Mesothelial cell of epicardium (in vitro differentiated cells): ENCODE measurements around the gene HOMER2. TPM values are rescaled to one million over a fixed set of nuclear protein-coding genes. Genes with fewer than 3 reads are reported as not detected.
"Not testable (repeated sequence)": the region's sequence is repeated elsewhere in the genome, so short reads cannot be mapped to it uniquely, and the experiment has no call there.

Source experiments
- DNase-seq, 2 experiments: peaks; one replicate each; pipeline ENCODE4 v3.0.0; 2021; ENCODE audit warnings: low spot score in 2 of 2; ENCODE audit not compliant: unreplicated experiment in 2 of 2
- H3K27ac Mint-ChIP-seq: 2 replicates; pipeline ENCODE4 v1.8.0; 2021; ENCODE audit warnings: mixed read lengths
- H3K27me3 Mint-ChIP-seq: 2 replicates; pipeline ENCODE4 v1.8.0; 2021; ENCODE audit warnings: low read depth, mixed read lengths
- H3K36me3 Mint-ChIP-seq: 2 replicates; pipeline ENCODE4 v1.8.0; 2021; ENCODE audit warnings: mixed read lengths
- H3K4me1 Mint-ChIP-seq: 2 replicates; pipeline ENCODE4 v1.8.0; 2021; ENCODE audit warnings: mixed read lengths
- H3K4me3 Mint-ChIP-seq: 2 replicates; pipeline ENCODE4 v1.8.0; 2021; ENCODE audit warnings: mild to moderate bottlenecking, moderate library complexity, mixed read lengths
- H3K9me3 Mint-ChIP-seq: 2 replicates; pipeline ENCODE4 v1.8.0; 2021; ENCODE audit warnings: mixed read lengths
- total RNA-seq: library from RNA; stranded (reverse); gene quantifications from 3 replicates; pipeline ENCODE4 v1.2.1, GENCODE V29; 2021
- TF ChIP-seq, protein P1 (sequence below): fragments of 200-600 bp; sonication (generic); IDR thresholded peaks from one replicate; pipeline ENCODE4 v1.5.0; 2021; ENCODE audit warnings: antibody characterized with exemption; ENCODE audit not compliant: unreplicated experiment

HOMER2 gene
- total RNA-seq, 1 donor from 2014 or later: 15.9 TPM

DNA sequence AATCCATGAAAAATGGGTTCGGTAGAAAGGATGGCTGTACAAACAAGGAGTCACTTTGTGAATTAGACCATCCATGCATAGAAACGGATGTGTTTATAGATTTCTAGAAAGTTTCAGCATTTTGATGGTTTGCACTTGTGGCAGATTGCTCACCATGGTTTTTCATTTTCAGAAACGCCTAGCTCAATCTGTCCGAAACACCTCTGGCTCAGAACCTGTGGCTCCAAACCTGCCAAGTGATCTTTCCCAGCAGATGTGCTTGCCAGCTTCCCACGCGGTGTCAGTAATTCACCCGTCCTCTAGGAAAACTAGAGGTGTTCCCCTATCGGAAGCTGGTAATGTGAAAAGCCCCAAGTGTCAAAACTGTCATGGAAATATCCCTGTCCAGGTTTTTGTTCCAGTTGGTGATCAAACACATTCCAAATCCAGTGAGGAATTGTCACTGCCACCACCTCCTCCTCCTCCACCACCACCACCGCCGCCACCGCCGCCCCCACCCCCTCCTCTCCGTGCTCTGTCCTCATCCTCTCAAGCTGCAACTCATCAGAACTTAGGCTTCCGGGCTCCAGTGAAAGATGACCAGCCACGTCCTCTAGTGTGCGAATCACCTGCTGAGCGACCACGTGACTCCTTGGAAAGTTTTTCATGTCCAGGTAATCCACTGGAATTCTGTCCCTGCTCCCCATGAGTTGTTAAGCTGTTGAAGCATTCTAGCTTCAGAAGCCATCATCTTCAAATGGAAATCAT is 121.9 kb downstream of the HOMER2 start:
- peaks cover 49% of the 10 kb centered on the region for H3K36me3 Mint-ChIP-seq
- TF ChIP-seq, protein P1, sequence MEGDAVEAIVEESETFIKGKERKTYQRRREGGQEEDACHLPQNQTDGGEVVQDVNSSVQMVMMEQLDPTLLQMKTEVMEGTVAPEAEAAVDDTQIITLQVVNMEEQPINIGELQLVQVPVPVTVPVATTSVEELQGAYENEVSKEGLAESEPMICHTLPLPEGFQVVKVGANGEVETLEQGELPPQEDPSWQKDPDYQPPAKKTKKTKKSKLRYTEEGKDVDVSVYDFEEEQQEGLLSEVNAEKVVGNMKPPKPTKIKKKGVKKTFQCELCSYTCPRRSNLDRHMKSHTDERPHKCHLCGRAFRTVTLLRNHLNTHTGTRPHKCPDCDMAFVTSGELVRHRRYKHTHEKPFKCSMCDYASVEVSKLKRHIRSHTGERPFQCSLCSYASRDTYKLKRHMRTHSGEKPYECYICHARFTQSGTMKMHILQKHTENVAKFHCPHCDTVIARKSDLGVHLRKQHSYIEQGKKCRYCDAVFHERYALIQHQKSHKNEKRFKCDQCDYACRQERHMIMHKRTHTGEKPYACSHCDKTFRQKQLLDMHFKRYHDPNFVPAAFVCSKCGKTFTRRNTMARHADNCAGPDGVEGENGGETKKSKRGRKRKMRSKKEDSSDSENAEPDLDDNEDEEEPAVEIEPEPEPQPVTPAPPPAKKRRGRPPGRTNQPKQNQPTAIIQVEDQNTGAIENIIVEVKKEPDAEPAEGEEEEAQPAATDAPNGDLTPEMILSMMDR: no peak

DNA sequence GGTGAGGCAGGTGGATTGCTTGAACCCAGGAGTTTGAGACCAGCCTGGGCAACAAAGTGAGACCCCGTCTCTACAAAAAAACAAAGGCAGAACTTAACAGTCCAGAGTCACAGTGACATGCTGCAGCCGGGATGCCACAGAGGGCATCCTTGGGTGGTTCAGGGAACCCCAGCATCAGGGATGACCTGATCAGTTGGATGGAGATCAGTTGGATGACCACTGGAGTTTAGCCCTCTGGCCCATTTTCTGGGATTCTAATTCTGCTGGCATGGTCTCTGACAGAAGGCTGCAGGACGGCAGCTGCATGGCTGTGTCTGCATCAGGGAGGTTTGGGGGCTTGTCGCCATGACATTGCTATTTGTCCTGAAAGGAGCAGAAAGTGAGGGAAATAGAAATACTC is 123.3 kb downstream of the HOMER2 start:
- Mint-ChIP-seq H3K36me3 (peaks cover 42% of the 10 kb centered on the region), H3K9me3 (no peaks in the 10 kb centered on the region), H3K4me1 (no peaks in the 10 kb centered on the region), H3K4me3 (no peak overlapping the region), H3K27ac (no peak overlapping the region), H3K27me3 (no peaks in the 10 kb centered on the region)
- no peak for DNase-seq
- TF ChIP-seq, protein P1: no peak

More for the DNA sequence above, 121.9 kb downstream of the HOMER2 start:
- no peak for DNase-seq
- Mint-ChIP-seq H3K27me3 (no peaks in the 10 kb centered on the region), H3K4me1 (no peaks in the 10 kb centered on the region), H3K27ac (no peak overlapping the region), H3K4me3 (no peak overlapping the region), H3K9me3 (no peaks in the 10 kb centered on the region)

DNA sequence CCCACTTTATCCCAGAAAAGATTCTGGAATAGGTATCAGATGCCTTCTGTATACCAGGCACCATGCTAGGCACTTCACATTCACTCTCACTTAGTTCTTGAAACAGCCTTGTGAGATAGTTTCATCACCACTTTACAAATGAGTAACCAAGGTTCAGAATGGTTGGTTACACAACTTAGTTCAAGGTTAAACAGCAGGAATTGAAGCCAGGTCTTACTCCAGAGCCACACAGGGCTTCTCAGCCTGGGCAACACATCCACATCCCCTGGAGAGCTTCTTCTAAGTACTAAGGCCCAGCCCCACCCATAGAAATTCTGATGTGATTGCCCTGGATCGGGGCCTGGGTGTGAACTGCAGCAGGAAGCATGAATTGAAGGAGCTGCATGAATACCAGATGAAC is 124.4 kb downstream of the HOMER2 start:
- Mint-ChIP-seq H3K36me3 (peaks cover 38% of the 10 kb centered on the region), H3K4me3 (no peak overlapping the region), H3K4me1 (no peaks in the 10 kb centered on the region), H3K9me3 (no peaks in the 10 kb centered on the region), H3K27ac (no peak overlapping the region), H3K27me3 (no peaks in the 10 kb centered on the region)
- TF ChIP-seq, protein P1: no peak
- DNase-seq: no peak

DNA sequence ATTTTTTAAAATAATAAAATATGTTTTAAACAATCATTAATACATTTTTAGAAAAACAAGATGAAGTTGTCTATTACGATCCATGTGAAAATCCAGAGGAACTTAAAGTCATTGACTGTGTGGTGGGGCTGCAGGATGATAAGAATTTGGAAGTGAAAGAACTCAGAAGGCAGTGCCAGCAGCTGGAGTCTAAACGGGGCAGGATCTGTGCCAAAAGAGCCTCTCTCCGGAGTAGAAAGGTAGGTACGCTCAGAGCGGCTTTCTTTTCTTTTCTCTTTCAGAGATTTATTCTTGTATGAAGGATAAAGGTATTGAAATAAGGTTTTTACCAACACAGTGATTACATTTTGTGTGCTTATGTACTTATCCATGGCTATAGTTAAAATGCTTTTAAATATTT is 129.5 kb downstream of the HOMER2 start:
- Mint-ChIP-seq H3K27me3 (no peaks in the 10 kb centered on the region), H3K9me3 (peaks cover 3% of the 10 kb centered on the region), H3K27ac (no peak overlapping the region), H3K4me1 (no peaks in the 10 kb centered on the region), H3K36me3 (peaks cover 42% of the 10 kb centered on the region), H3K4me3 (no peak overlapping the region)
- no peak for DNase-seq
- TF ChIP-seq, protein P1: no peak

DNA sequence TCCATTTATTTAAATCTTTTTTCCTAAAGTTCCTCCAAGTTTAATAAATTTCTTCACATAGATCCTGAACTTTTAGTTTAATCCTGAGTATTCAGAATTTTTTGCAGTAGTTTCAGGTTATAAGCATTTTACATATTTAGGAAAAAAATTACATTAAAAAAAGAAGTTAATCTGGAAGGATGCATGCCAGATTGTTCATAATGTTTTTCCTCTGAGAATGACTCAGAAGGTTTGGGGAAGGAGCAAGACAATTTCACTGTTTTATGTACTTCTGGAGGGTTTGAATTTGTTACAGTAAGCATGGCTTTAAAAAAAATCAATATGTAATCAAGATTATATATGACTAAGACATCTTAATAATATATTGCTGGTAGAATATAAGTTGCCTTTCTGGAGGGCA is 130.7 kb downstream of the HOMER2 start:
- not testable (repeated sequence) for H3K27ac Mint-ChIP-seq, DNase-seq, H3K9me3 Mint-ChIP-seq, H3K4me1 Mint-ChIP-seq, H3K27me3 Mint-ChIP-seq, H3K4me3 Mint-ChIP-seq
- H3K36me3 Mint-ChIP-seq: peaks cover 42% of the 10 kb centered on the region

DNA sequence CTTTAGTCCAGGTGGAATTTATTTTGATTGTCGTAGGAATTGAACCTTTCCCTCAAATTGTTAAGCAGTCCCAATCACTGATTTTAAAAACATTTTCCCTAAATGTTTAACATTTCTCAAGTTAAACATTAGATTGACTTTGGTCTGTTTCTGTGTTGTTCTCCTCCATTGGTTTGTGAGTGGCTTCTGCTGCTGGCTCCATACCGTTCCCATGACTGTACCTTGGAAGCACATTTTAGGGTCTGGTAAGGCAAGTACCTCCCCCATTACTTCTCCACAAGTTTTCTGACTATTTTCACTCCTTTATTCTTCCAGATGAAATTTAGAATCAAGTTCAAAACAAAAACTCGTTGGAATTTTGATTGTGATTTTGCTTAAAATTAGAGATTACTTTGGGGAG is 131.1 kb downstream of the HOMER2 start:
- peaks cover 41% of the 10 kb centered on the region for H3K36me3 Mint-ChIP-seq
- not testable (repeated sequence) for H3K4me1 Mint-ChIP-seq, H3K27ac Mint-ChIP-seq, DNase-seq, H3K9me3 Mint-ChIP-seq, H3K27me3 Mint-ChIP-seq, H3K4me3 Mint-ChIP-seq
